GM19397 (cell line): ENCODE measurements around the gene CDH13.

Source experiments
- ATAC-seq: cut with Tn5 transposase; IDR thresholded peaks from one replicate; pipeline ENCODE4 v1.9.1; 2021; ENCODE audit warnings: mild to moderate bottlenecking, moderate library complexity; ENCODE audit not compliant: unreplicated experiment

Gene CDH13

GRCh38 chr16:82991410-82991809 is 364.6 kb downstream of the CDH13 start:
- no peak for ATAC-seq

GRCh38 chr16:82991966-82992675 is 365.4 kb downstream of the CDH13 start:
- ATAC-seq, result no peak

- ATAC-seq, result no peak
These were observed 366.0 kb downstream of the CDH13 start for GRCh38 chr16:82992786-82993185.

GRCh38 chr16:82993415-82993814 is 366.6 kb downstream of the CDH13 start:
- ATAC-seq, result no peak

- ATAC-seq, result no peak
These were observed 367.2 kb downstream of the CDH13 start for GRCh38 chr16:82993926-82994325.

- no peak for ATAC-seq
These were observed 368.6 kb downstream of the CDH13 start for GRCh38 chr16:82995286-82995923.

GRCh38 chr16:82995924-82996441 is 369.2 kb downstream of the CDH13 start:
- ATAC-seq, result no peak

GRCh38 chr16:82996814-82997213 is 370.0 kb downstream of the CDH13 start:
- no peak for ATAC-seq

GRCh38 chr16:82999711-83000110 is 372.9 kb downstream of the CDH13 start:
- no peak for ATAC-seq

GRCh38 chr16:83002351-83003334 is 375.9 kb downstream of the CDH13 start:
- no peak for ATAC-seq

- ATAC-seq, result no peak
These were observed 378.3 kb downstream of the CDH13 start for GRCh38 chr16:83004868-83005652.

GRCh38 chr16:83005653-83006160 is 378.9 kb downstream of the CDH13 start:
- no peak for ATAC-seq

GRCh38 chr16:83010776-83011720 is 384.3 kb downstream of the CDH13 start:
- no peak for ATAC-seq

GRCh38 chr16:83011939-83012338 is 385.2 kb downstream of the CDH13 start:
- no peak for ATAC-seq

- ATAC-seq, result no peak
These were observed 386.3 kb downstream of the CDH13 start for GRCh38 chr16:83013071-83013470.

- ATAC-seq, result no peak
These were observed 393.2 kb downstream of the CDH13 start for GRCh38 chr16:83019963-83020362.

GRCh38 chr16:83021045-83021444 is 394.3 kb downstream of the CDH13 start:
- no peak for ATAC-seq

- no peak for ATAC-seq
These were observed 395.0 kb downstream of the CDH13 start for GRCh38 chr16:83021746-83022145.

- ATAC-seq, result no peak
These were observed 396.2 kb downstream of the CDH13 start for GRCh38 chr16:83023011-83023410.
